ENCODE data around the gene APOA4. TPM values are rescaled to one million over a fixed set of nuclear protein-coding genes. Genes with fewer than 3 reads are reported as not detected.

Gene APOA4
- total and polyA plus RNA-seq, 2 of the 13 experiments (the other 11 are each of a cell fraction or from before 2014, with no cell fraction given) = 3.8 to 7.2 TPM

DNA sequence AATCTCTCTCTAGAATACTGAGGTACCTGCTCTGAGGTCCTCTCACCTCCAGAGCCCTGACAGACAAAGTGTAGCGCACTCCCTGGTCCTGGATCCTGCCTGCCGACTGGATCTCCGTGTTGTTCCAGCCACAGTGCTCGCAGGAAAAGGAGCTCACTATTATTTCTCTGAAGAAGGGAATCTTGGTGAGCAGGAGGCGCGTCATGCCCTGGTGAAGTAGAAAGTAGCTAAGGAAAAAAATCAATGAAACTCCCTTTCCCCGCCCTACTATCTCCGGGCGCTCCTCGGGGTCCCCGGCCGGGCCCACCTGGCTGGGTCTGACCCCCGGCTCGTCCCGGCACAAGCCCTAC, 35.7 kb downstream of the APOA4 start:
- Histone ChIP-seq H3K4me1 (ENCODE audit: insufficient read depth, low read length) (peaks cover 53% of the 10 kb centered on the region), H3K27ac (ENCODE audit: extremely low read length, insufficient read depth, low read length) (peak overlapping the region; percentile 61), H3K4me3 (replicated peaks in 1 of 3; ENCODE audit: insufficient read depth in 1 of 3, low read depth in 2 of 3, low read length in 3 of 3) (peak overlapping the region; percentile 79 to 90 (median 86)), H3K4me2 (ENCODE audit: low read depth, low read length) (peak overlapping the region; percentile 99), H3K9me3 (ENCODE audit: low read length) (no peaks in the 10 kb centered on the region), H3K79me2 (ENCODE audit: insufficient read depth, low read length) (peaks cover 35% of the 10 kb centered on the region), H4K20me1 (ENCODE audit: insufficient read depth, low read length) (no peaks in the 10 kb centered on the region), H3K36me3 (replicated peaks in 1 of 2; ENCODE audit: control insufficient read depth in 1 of 2, insufficient read depth in 2 of 2, low read length in 2 of 2) (peaks cover 18 to 43% of the 10 kb centered on the region in 2 experiments), H2AFZ (ENCODE audit: low read length) (no peak overlapping the region), H3K9ac (ENCODE audit: insufficient read depth, low read depth, low read length) (peak overlapping the region; percentile 84), H3K27me3 (ENCODE audit: control insufficient read depth in 1 of 2, insufficient read depth in 2 of 2, low read length in 2 of 2) (no peaks in the 10 kb centered on the region; a peak in 1 of 5 replicates)
- no TSS peak for BruUV-seq (replicated peaks)
- intact Hi-C loops (cut with micrococcal nuclease; ENCODE audit: unreplicated experiment) = no loop called here
- no peak for ATAC-seq
- no peak for FAIRE-seq
- CTCF ChIA-PET (ENCODE audit: low intra/inter-chr PET ratio, low total read pairs) = no interaction called here
- under 1% methylated on average over 15 of the region's 15 CpGs for WGBS (ENCODE audit: low lambda C conversion rate)
- in situ Hi-C loops (cut with HindIII; ENCODE audit: extremely low pct_ligation_motif_present, low pct_unique_long_range_greater_than_20kb) = no loop called here
- DNase-seq (ENCODE audit: low spot score) = no peak
- POLR2A ChIA-PET = interaction anchor here (0.6 to 17.3 kb wide), 9 partner anchors 12 to 319 kb away, joined by 3 to 1365 read pairs (median 6); partner anchors contain the start of genes APOA1, APOA4, APOC3 and BUD13
- TF ChIP-seq, protein P1, sequence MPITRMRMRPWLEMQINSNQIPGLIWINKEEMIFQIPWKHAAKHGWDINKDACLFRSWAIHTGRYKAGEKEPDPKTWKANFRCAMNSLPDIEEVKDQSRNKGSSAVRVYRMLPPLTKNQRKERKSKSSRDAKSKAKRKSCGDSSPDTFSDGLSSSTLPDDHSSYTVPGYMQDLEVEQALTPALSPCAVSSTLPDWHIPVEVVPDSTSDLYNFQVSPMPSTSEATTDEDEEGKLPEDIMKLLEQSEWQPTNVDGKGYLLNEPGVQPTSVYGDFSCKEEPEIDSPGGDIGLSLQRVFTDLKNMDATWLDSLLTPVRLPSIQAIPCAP (CRISPR knock-in tag; IDR thresholded peaks at IDR 0.05; ENCODE audit: low read depth) = no peak
- TF ChIP-seq, protein P2, sequence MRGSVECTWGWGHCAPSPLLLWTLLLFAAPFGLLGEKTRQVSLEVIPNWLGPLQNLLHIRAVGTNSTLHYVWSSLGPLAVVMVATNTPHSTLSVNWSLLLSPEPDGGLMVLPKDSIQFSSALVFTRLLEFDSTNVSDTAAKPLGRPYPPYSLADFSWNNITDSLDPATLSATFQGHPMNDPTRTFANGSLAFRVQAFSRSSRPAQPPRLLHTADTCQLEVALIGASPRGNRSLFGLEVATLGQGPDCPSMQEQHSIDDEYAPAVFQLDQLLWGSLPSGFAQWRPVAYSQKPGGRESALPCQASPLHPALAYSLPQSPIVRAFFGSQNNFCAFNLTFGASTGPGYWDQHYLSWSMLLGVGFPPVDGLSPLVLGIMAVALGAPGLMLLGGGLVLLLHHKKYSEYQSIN (CRISPR knock-in tag; IDR thresholded peaks at IDR 0.05; ENCODE audit: borderline replicate concordance) = no peak
- TF ChIP-seq ZNF672 (CRISPR knock-in tag; IDR thresholded peaks at IDR 0.05) (no peak), MXD4 (CRISPR knock-in tag; IDR thresholded peaks at IDR 0.05) (no peak), KAT8 (CRISPR knock-in tag; IDR thresholded peaks at IDR 0.05) (no peak), ZNF644 (CRISPR knock-in tag; IDR thresholded peaks at IDR 0.05; ENCODE audit: low read depth) (no peak), ZNF775 (CRISPR knock-in tag; IDR thresholded peaks at IDR 0.05; ENCODE audit: borderline replicate concordance) (no peak), ZNF350 (CRISPR knock-in tag; IDR thresholded peaks at IDR 0.05; ENCODE audit: borderline replicate concordance, low read depth) (no peak), ZNF878 (CRISPR knock-in tag; IDR thresholded peaks at IDR 0.05) (no peak), CENPX (CRISPR knock-in tag; IDR thresholded peaks at IDR 0.05) (no peak), MZF1 (CRISPR knock-in tag; IDR thresholded peaks at IDR 0.05; ENCODE audit: borderline replicate concordance) (no peak), MIER3 (CRISPR knock-in tag; IDR thresholded peaks at IDR 0.05; ENCODE audit: borderline replicate concordance) (no peak)
- TF ChIP-seq, protein P3, sequence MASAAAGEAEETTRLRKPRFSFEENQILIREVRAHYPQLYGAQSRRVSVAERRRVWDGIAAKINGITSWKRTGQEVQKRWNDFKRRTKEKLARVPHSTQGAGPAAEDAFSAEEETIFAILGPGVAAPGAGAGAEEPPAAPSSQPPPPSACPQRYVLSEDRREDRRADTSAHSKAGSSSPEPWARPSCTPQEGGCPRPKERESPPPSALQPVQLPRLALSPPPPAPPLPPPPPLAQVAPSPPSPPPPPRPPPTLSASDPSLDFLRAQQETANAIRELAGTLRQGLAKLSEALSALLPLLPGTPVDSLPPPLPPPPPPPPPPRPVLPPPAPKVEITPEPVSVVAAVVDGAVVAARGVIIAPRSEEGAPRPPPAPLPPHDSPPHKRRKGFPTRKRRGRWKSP (CRISPR knock-in tag; IDR thresholded peaks at IDR 0.05) = no peak
- TF ChIP-seq, protein P4, sequence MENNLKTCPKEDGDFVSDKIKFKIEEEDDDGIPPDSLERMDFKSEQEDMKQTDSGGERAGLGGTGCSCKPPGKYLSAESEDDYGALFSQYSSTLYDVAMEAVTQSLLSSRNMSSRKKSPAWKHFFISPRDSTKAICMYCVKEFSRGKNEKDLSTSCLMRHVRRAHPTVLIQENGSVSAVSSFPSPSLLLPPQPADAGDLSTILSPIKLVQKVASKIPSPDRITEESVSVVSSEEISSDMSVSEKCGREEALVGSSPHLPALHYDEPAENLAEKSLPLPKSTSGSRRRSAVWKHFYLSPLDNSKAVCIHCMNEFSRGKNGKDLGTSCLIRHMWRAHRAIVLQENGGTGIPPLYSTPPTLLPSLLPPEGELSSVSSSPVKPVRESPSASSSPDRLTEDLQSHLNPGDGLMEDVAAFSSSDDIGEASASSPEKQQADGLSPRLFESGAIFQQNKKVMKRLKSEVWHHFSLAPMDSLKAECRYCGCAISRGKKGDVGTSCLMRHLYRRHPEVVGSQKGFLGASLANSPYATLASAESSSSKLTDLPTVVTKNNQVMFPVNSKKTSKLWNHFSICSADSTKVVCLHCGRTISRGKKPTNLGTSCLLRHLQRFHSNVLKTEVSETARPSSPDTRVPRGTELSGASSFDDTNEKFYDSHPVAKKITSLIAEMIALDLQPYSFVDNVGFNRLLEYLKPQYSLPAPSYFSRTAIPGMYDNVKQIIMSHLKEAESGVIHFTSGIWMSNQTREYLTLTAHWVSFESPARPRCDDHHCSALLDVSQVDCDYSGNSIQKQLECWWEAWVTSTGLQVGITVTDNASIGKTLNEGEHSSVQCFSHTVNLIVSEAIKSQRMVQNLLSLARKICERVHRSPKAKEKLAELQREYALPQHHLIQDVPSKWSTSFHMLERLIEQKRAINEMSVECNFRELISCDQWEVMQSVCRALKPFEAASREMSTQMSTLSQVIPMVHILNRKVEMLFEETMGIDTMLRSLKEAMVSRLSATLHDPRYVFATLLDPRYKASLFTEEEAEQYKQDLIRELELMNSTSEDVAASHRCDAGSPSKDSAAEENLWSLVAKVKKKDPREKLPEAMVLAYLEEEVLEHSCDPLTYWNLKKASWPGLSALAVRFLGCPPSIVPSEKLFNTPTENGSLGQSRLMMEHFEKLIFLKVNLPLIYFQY (CRISPR knock-in tag; IDR thresholded peaks at IDR 0.05; ENCODE audit: borderline replicate concordance) = no peak
- TF ChIP-seq, protein P5, sequence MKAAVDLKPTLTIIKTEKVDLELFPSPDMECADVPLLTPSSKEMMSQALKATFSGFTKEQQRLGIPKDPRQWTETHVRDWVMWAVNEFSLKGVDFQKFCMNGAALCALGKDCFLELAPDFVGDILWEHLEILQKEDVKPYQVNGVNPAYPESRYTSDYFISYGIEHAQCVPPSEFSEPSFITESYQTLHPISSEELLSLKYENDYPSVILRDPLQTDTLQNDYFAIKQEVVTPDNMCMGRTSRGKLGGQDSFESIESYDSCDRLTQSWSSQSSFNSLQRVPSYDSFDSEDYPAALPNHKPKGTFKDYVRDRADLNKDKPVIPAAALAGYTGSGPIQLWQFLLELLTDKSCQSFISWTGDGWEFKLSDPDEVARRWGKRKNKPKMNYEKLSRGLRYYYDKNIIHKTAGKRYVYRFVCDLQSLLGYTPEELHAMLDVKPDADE (CRISPR knock-in tag; IDR thresholded peaks at IDR 0.05) = no peak
- TF ChIP-seq, protein P6, sequence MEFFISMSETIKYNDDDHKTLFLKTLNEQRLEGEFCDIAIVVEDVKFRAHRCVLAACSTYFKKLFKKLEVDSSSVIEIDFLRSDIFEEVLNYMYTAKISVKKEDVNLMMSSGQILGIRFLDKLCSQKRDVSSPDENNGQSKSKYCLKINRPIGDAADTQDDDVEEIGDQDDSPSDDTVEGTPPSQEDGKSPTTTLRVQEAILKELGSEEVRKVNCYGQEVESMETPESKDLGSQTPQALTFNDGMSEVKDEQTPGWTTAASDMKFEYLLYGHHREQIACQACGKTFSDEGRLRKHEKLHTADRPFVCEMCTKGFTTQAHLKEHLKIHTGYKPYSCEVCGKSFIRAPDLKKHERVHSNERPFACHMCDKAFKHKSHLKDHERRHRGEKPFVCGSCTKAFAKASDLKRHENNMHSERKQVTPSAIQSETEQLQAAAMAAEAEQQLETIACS (CRISPR knock-in tag; IDR thresholded peaks at IDR 0.05) = no peak

Data from HepG2 (cell line).